A549 (cell line): ENCODE results near the gene MCTP1. TPM values are rescaled to one million over a fixed set of nuclear protein-coding genes. Genes with fewer than 3 reads are reported as not detected.

Experiments used
- ATAC-seq, 2 experiments: fragments of 200-7000 bp in 1 of 2; fragments of >200 bp in 1 of 2; cut with Nextera tagmentation in 1 of 2; cut with Tn5 transposase in 1 of 2; 3 replicates each; pipeline versions ENCODE4 v1.8.0 to v1.9.1; 2018 to 2020; ENCODE audit warnings: mild to moderate bottlenecking in 1 of 2, moderate library complexity in 1 of 2
- CTCF ChIA-PET: fragments of 300-600 bp; sonication (Branson Sonifier 250); formaldehyde crosslinking; extraction: SDS; loops from one replicate; lab custom pipeline; 2021; ENCODE audit warnings: antibody characterized with exemption, inconsistent platforms; lab: Yijun Ruan, JAX
- POLR2A ChIA-PET: fragments of 350-600 bp; formaldehyde crosslinking; extraction: SDS; loops from one replicate; lab custom pipeline; 2021; ENCODE audit warnings: antibody characterized with exemption, inconsistent platforms; lab: Yijun Ruan, JAX
- DNase-seq, 2 experiments: peaks; one replicate each; pipeline versions ENCODE4 v3.0.0 to v3.0.0-alpha.2; 2011 to 2016; ENCODE audit warnings: low read depth in 1 of 2, low spot score in 1 of 2
- FAIRE-seq: peaks from 2 replicates; lab custom pipeline; 2011; peaks lifted over from hg19 to GRCh38; lab: Jason Lieb, UNC
- H3K27ac ChIP-seq, 2 experiments: fragments of >200 bp; sonication (Bioruptor Twin); formaldehyde crosslinking; 3 replicates each; pipeline ENCODE4 v1.5.1; 2016 to 2017
- H3K4me1 ChIP-seq: fragments of >200 bp; sonication (Bioruptor Twin); formaldehyde crosslinking; 3 replicates; pipeline ENCODE4 v1.6.1; 2016
- H3K4me2 ChIP-seq: fragments of >200 bp; sonication (Bioruptor Twin); formaldehyde crosslinking; 3 replicates; pipeline ENCODE4 v1.6.1; 2016
- H3K4me3 ChIP-seq: fragments of >200 bp; sonication (Bioruptor Twin); formaldehyde crosslinking; 3 replicates; pipeline ENCODE4 v1.5.1; 2016
- H3K9me3 ChIP-seq: fragments of >200 bp; sonication (Bioruptor Twin); formaldehyde crosslinking; 3 replicates; pipeline ENCODE4 v1.6.1; 2016
- CBX2 ChIP-seq: fragments of 200-600 bp; sonication (generic); IDR thresholded peaks from 2 replicates; pipeline ENCODE4 v1.6.1; 2016; ENCODE audit warnings: low read depth, mild to moderate bottlenecking, borderline replicate concordance
- CHD4 ChIP-seq: fragments of 200-600 bp; sonication (generic); IDR thresholded peaks from 2 replicates; pipeline ENCODE4 v1.6.1; 2016; ENCODE audit warnings: antibody characterized with exemption, mild to moderate bottlenecking, borderline replicate concordance
- EHF ChIP-seq: fragments of 250-450 bp; sonication (Bioruptor Pico); IDR thresholded peaks from 2 replicates; pipeline ENCODE4 v1.5.0; 2020; ENCODE audit warnings: mild to moderate bottlenecking
- FOSB ChIP-seq: fragments of 250-450 bp; sonication (Bioruptor Pico); IDR thresholded peaks from 2 replicates; pipeline ENCODE4 v1.5.0; 2020; ENCODE audit warnings: mild to moderate bottlenecking, moderate library complexity
- HEYL ChIP-seq: fragments of 250-450 bp; sonication (Bioruptor Pico); IDR thresholded peaks from 2 replicates; pipeline ENCODE4 v1.8.0; 2021; ENCODE audit warnings: mild to moderate bottlenecking, moderate library complexity
- MAZ ChIP-seq: fragments of 150-350 bp; IDR thresholded peaks from 2 replicates; pipeline ENCODE4 v1.6.1; 2014; ENCODE audit warnings: antibody characterized with exemption, low read depth, low read length, borderline replicate concordance
- NFE2L2 ChIP-seq: fragments of 150-350 bp; conservative IDR thresholded peaks from 2 replicates; pipeline ENCODE4 v1.6.1; 2014; ENCODE audit warnings: low read length
- PHF8 ChIP-seq: fragments of 200-600 bp; sonication (generic); IDR thresholded peaks from 2 replicates; pipeline ENCODE4 v1.6.1; 2016; ENCODE audit warnings: low read depth, mild to moderate bottlenecking, antibody characterized with exemption, moderate library complexity, borderline replicate concordance
- POLR2A ChIP-seq: IDR thresholded peaks from 2 replicates; pipeline ENCODE4 v1.6.1; 2012; ENCODE audit warnings: mild to moderate bottlenecking, low read length
- RAD21 ChIP-seq, 2 experiments: fragments of >200 bp in 1 of 2; sonication (Bioruptor Twin) in 1 of 2; formaldehyde crosslinking in 1 of 2; IDR thresholded peaks in 1 of 2; conservative IDR thresholded peaks in 1 of 2; 2 replicates in 1 of 2; 3 replicates in 1 of 2; pipeline ENCODE4 v1.6.1; 2012 to 2018; ENCODE audit warnings: inconsistent platforms in 1 of 2
- RARB ChIP-seq: fragments of 250-450 bp; sonication (Bioruptor Pico); IDR thresholded peaks from 2 replicates; pipeline ENCODE4 v1.8.0; 2021; ENCODE audit warnings: mild to moderate bottlenecking, moderate library complexity
- SMC3 ChIP-seq: fragments of >200 bp; sonication (Bioruptor Twin); formaldehyde crosslinking; IDR thresholded peaks from 3 replicates; pipeline ENCODE4 v1.6.1; 2018; ENCODE audit warnings: inconsistent platforms
- TFCP2L1 ChIP-seq: fragments of 250-450 bp; sonication (Bioruptor Pico); IDR thresholded peaks from 2 replicates; pipeline ENCODE4 v1.5.0; 2021; ENCODE audit warnings: mild to moderate bottlenecking
- ZSCAN20 ChIP-seq: fragments of 250-450 bp; sonication (Bioruptor Pico); IDR thresholded peaks from 2 replicates; pipeline ENCODE4 v1.8.0; 2022; ENCODE audit warnings: mild to moderate bottlenecking, moderate library complexity
- WGBS: methylation state at CpG from one replicate; pipeline ENCODE4 v1.1.6; 2017; ENCODE audit errors: missing lambda C conversion rate; 5-methylcytosine and 5-hydroxymethylcytosine counted together
- polyA plus RNA-seq, 4 experiments: library from polyadenylated mRNA; depleted of rRNA in 3 of 4; stranded (reverse); fragments of >200 nt; fragmentation: RNase III in 1 of 4; extraction: RNeasy Plus Mini Kit Qiagen cat#74134 plus additional on column Dnase treatment in 1 of 4; gene quantifications; 2 replicates in 3 of 4; 3 replicates in 1 of 4; pipeline ENCODE4 v1.2.3, GENCODE V29; 2011 to 2017
- TF ChIP-seq, protein P1 (sequence below): IDR thresholded peaks from 2 replicates; pipeline ENCODE4 v1.6.1; 2012
- TF ChIP-seq, protein P2 (sequence below): fragments of >200 bp; sonication (Bioruptor Twin); formaldehyde crosslinking; IDR thresholded peaks from 3 replicates; pipeline ENCODE4 v1.6.1; 2016
- TF ChIP-seq, protein P3 (sequence below): fragments of >200 bp; sonication (Bioruptor Twin); formaldehyde crosslinking; IDR thresholded peaks from 3 replicates; pipeline ENCODE4 v1.5.1; 2016
- TF ChIP-seq, protein P4 (sequence below): fragments of >200 bp; sonication (Bioruptor Twin); formaldehyde crosslinking; IDR thresholded peaks from 2 replicates; pipeline ENCODE4 v1.6.1; 2016
- TF ChIP-seq, protein P5 (sequence below): fragments of 150-350 bp; IDR thresholded peaks from 2 replicates; pipeline ENCODE4 v1.6.1; 2014; ENCODE audit warnings: low read depth, mild to moderate bottlenecking, low read length

MCTP1 gene
- polyA plus RNA-seq, 2 of the 4 experiments (the other 2 are of a cell fraction): 5.4 to 6.9 TPM

DNA sequence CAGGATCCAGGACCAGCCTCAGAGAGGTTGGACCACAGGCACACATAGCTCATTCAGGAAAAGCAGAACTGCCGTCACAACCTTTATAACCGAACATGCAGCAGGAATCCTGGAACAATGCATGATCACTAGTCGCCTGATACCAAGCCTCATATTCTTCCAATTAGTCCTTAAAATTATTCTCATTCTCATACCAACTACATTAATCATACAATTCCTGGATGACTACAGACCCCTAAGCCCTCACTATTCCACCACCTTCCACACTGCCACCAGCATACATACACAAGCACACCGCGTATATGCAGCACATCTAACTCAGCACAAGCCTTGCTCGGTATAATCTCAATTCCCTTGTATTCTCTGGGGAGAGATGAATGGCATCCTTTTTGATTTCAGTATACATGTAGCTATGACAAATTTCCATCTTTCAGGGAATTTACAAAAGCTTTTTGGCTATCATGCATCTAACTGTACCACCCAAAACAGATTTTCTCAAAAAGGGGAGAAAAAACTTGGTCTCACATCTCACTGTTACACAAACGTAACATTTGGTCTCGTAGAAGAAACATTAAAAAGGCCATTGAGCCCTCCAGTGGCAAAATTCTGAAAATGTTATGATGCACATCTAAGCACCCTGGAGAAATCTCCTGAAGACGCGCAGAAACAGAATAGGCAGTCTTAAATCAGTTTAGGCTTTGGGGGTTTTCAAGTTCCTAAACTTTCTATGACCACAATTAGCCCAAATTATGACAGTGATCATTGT is 46.2 kb downstream of the MCTP1 start:
- ATAC-seq (peak; percentile 64 to 81), FAIRE-seq (no peak), DNase-seq (peak in 1 of 2 experiments; percentile 6)
- WGBS: 27% methylated on average over 10 of the region's 10 CpGs
- Histone ChIP-seq H3K4me2 (no peak overlapping the region), H3K27ac (no peak overlapping the region), H3K4me3 (no peak overlapping the region), H3K4me1 (no peaks in the 10 kb centered on the region), H3K9me3 (no peaks in the 10 kb centered on the region)
- CTCF ChIA-PET: interaction anchor here (0.6 to 1.5 kb wide), 7 partner anchors 24 to 1406 kb away, joined by 3 to 6 read pairs (median 3); no protein-coding TSS in a partner anchor
- TF ChIP-seq PHF8 (no peak), CBX2 (no peak), EHF (CRISPR knock-in tag) (no peak), SMC3 (peak; percentile 62), CHD4 (no peak), MAZ (no peak), ZSCAN20 (no peak), RARB (no peak), TFCP2L1 (CRISPR knock-in tag) (no peak), POLR2A (no peak), RAD21 (conservative IDR thresholded peaks at IDR 0.05 in 1 of 2, IDR thresholded peaks at IDR 0.05 in 1 of 2) (peak; percentile 51 to 65; a peak in 4 of 5 replicates), NFE2L2 (no peak), HEYL (CRISPR knock-in tag) (no peak), FOSB (CRISPR knock-in tag) (no peak)
- TF ChIP-seq, protein P1, sequence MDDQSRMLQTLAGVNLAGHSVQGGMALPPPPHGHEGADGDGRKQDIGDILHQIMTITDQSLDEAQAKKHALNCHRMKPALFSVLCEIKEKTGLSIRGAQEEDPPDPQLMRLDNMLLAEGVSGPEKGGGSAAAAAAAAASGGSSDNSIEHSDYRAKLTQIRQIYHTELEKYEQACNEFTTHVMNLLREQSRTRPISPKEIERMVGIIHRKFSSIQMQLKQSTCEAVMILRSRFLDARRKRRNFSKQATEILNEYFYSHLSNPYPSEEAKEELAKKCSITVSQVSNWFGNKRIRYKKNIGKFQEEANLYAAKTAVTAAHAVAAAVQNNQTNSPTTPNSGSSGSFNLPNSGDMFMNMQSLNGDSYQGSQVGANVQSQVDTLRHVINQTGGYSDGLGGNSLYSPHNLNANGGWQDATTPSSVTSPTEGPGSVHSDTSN: no peak
- TF ChIP-seq, protein P2, sequence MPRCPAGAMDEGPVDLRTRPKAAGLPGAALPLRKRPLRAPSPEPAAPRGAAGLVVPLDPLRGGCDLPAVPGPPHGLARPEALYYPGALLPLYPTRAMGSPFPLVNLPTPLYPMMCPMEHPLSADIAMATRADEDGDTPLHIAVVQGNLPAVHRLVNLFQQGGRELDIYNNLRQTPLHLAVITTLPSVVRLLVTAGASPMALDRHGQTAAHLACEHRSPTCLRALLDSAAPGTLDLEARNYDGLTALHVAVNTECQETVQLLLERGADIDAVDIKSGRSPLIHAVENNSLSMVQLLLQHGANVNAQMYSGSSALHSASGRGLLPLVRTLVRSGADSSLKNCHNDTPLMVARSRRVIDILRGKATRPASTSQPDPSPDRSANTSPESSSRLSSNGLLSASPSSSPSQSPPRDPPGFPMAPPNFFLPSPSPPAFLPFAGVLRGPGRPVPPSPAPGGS: no peak
- TF ChIP-seq, protein P3, sequence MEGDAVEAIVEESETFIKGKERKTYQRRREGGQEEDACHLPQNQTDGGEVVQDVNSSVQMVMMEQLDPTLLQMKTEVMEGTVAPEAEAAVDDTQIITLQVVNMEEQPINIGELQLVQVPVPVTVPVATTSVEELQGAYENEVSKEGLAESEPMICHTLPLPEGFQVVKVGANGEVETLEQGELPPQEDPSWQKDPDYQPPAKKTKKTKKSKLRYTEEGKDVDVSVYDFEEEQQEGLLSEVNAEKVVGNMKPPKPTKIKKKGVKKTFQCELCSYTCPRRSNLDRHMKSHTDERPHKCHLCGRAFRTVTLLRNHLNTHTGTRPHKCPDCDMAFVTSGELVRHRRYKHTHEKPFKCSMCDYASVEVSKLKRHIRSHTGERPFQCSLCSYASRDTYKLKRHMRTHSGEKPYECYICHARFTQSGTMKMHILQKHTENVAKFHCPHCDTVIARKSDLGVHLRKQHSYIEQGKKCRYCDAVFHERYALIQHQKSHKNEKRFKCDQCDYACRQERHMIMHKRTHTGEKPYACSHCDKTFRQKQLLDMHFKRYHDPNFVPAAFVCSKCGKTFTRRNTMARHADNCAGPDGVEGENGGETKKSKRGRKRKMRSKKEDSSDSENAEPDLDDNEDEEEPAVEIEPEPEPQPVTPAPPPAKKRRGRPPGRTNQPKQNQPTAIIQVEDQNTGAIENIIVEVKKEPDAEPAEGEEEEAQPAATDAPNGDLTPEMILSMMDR: peak; percentile 58
- TF ChIP-seq, protein P4, sequence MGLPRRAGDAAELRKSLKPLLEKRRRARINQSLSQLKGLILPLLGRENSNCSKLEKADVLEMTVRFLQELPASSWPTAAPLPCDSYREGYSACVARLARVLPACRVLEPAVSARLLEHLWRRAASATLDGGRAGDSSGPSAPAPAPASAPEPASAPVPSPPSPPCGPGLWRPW: no peak
- TF ChIP-seq, protein P5, sequence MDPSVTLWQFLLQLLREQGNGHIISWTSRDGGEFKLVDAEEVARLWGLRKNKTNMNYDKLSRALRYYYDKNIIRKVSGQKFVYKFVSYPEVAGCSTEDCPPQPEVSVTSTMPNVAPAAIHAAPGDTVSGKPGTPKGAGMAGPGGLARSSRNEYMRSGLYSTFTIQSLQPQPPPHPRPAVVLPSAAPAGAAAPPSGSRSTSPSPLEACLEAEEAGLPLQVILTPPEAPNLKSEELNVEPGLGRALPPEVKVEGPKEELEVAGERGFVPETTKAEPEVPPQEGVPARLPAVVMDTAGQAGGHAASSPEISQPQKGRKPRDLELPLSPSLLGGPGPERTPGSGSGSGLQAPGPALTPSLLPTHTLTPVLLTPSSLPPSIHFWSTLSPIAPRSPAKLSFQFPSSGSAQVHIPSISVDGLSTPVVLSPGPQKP: no peak
- POLR2A ChIA-PET: no interaction called here

DNA sequence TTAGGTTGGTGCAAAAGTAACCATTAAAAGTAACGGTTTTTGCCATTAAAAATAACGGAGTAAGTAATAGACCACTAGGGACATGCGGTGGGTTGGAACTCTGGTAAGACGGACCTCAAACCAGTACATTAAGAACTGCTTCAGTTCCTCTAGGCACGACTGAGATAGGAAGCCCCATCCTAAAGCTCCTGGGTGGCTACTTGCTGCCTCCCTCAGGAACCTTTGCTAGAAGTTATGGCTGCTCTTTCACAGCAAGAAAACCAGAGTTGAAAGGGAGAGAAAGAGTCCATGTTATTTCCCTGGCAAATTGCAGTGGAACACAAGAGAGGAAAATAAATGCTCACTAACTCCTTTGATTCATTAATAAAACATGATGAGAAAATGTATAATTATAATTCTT is 47.6 kb downstream of the MCTP1 start:
- TF ChIP-seq, protein P4: no peak
- no peak for TF ChIP-seq FOSB (CRISPR knock-in tag)
- FAIRE-seq: no peak
- no peak overlapping the region for H3K4me2 ChIP-seq
- H3K4me1 ChIP-seq: no peaks in the 10 kb centered on the region
- H3K4me3 ChIP-seq: no peak overlapping the region
- ATAC-seq: no peak
- ChIA-PET POLR2A (no interaction called here), CTCF (interaction anchor here (1.2 to 1.3 kb wide), 3 partner anchors 31 to 269 kb away, joined by 3 to 4 read pairs (median 3); no protein-coding TSS in a partner anchor)
- no peak for DNase-seq
- 39% methylated on average over 5 of the region's 5 CpGs for WGBS
- H3K27ac ChIP-seq: no peak overlapping the region
- H3K9me3 ChIP-seq: 0 out of 3 replicates have a peak, but pooled peaks cover under 1% of the 10 kb centered on the region
